ENCODE results near the gene RAPGEF4. TPM values are rescaled to one million over a fixed set of nuclear protein-coding genes. Genes with fewer than 3 reads are reported as not detected.

The RAPGEF4 gene
- total RNA-seq, 4 donors from 2014 or later: 3.6 to 12.0 (median 6.7) TPM

DNA sequence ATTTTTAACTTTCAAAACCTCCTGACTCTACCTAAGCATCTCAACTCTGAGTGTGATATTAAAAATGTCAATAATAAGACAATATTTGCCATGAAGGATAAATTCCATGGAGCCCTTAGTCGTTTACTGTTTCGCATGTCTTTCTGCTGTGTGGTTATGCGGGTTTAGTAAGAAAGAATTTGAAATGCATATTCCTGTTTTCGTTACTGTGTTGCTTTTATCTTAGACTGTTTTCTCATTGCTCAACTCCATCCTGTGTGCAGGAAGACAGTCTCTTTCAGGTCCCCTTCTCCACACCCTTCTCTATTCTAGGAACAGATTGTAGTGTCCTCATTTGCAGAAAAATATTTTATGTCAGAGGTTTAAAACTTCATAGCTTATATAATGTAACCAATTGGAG is 257.5 kb downstream of the RAPGEF4 start:
- 87 to 88% methylated on average over 4 of the region's 4 CpGs for WGBS, 2 donors
- TF ChIP-seq, protein P1, sequence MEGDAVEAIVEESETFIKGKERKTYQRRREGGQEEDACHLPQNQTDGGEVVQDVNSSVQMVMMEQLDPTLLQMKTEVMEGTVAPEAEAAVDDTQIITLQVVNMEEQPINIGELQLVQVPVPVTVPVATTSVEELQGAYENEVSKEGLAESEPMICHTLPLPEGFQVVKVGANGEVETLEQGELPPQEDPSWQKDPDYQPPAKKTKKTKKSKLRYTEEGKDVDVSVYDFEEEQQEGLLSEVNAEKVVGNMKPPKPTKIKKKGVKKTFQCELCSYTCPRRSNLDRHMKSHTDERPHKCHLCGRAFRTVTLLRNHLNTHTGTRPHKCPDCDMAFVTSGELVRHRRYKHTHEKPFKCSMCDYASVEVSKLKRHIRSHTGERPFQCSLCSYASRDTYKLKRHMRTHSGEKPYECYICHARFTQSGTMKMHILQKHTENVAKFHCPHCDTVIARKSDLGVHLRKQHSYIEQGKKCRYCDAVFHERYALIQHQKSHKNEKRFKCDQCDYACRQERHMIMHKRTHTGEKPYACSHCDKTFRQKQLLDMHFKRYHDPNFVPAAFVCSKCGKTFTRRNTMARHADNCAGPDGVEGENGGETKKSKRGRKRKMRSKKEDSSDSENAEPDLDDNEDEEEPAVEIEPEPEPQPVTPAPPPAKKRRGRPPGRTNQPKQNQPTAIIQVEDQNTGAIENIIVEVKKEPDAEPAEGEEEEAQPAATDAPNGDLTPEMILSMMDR (IDR thresholded peaks at IDR 0.05): no peak
- no peak for TF ChIP-seq POLR2A (IDR thresholded peaks at IDR 0.05)
- TF ChIP-seq EP300 (IDR thresholded peaks at IDR 0.05): no peak

DNA sequence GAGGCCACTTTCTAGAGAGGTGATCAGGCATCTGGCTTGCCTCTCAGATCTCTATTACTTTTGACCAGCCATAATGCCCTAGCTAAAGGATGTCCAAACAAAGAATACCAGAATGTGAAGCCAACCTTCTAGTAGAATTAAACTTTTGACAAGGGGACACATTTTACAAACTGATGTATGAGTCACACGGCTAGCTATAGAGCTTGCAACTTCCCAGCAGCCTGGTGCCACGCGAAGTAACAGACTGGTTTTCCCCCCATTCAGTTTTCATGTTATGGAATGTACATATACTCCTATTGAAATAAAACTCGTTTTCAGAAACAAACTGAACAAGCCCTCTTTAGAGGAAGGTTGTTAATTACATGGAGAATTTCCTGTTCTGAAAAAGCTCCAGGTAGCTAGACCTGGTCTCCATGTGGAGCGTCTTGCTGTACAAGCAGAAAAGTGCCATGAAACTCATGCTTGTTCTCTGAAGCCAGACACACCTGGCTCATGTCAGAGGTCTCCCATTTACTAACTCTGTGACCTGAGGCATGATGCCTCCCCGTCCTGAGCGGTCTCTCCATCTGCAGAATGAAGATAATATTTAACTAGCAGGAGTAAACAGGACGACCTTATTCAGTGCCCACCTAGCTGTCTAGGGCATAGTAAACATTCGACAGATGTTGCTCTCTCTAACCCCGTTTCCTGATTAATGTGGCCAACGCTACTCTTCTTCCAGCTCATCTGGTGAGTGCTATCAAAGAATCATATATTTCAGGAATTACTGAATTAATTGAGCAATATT is 258.5 kb downstream of the RAPGEF4 start:
- no peaks in the 10 kb centered on the region for H3K36me3 ChIP-seq
- DNase-seq (ENCODE audit: low spot score in 2 of 2): no peak

More for the DNA sequence above, 257.5 kb downstream of the RAPGEF4 start:
- DNase-seq (ENCODE audit: low spot score in 2 of 2): no peak
- H3K27ac ChIP-seq: no peak overlapping the region
- H3K9me3 ChIP-seq: no peaks in the 10 kb centered on the region
- H3K27me3 ChIP-seq: no peaks in the 10 kb centered on the region
- no peaks in the 10 kb centered on the region for H3K36me3 ChIP-seq
- H3K4me1 ChIP-seq: peaks cover 0 to 22% (median 0%) of the 10 kb centered on the region in 4 donors
- no peak overlapping the region for H3K4me3 ChIP-seq

DNA sequence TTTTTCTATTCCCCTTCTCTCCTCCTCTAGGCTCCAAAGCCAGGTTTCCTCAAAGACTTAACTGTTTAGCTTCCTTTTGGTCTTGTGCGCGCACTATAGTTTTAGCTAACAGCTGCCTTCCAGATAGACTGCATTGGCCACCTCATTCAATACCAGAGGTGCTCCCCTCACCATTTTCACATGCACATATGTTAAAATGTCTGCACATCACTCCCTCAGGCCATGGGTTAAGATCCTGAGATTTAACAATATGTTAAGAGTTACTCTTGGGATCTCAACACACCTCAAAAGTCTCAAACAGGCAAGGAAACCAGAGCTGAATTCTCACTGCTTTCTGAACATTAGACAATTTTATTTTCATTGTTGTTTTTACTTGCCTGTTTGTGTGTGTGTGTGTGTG is 259.2 kb downstream of the RAPGEF4 start:
- Histone ChIP-seq H3K4me3 (no peak overlapping the region), H3K27ac (peak overlapping the region in 2 of 4 donors; percentile 37 to 55), H3K27me3 (no peaks in the 10 kb centered on the region), H3K9me3 (no peaks in the 10 kb centered on the region), H3K36me3 (no peaks in the 10 kb centered on the region), H3K4me1 (peaks cover 0 to 22% (median 0%) of the 10 kb centered on the region in 4 donors)
- TF ChIP-seq, protein P1 (IDR thresholded peaks at IDR 0.05): no peak
- TF ChIP-seq EP300 (IDR thresholded peaks at IDR 0.05) (no peak), POLR2A (IDR thresholded peaks at IDR 0.05) (no peak)
- WGBS, 2 donors: 97% methylated on average over 2 of the region's 2 CpGs
- DNase-seq (ENCODE audit: low spot score in 2 of 2): no peak

More for the DNA sequence above, 258.5 kb downstream of the RAPGEF4 start:
- Histone ChIP-seq H3K27me3 (no peaks in the 10 kb centered on the region), H3K27ac (no peak overlapping the region), H3K9me3 (no peaks in the 10 kb centered on the region), H3K4me1 (peaks cover 0 to 22% (median 0%) of the 10 kb centered on the region in 4 donors), H3K4me3 (no peak overlapping the region)
- TF ChIP-seq EP300 (IDR thresholded peaks at IDR 0.05) (no peak), POLR2A (IDR thresholded peaks at IDR 0.05) (no peak)
- TF ChIP-seq, protein P1 (IDR thresholded peaks at IDR 0.05): no peak
- 81 to 82% methylated on average over 11 of the region's 11 CpGs for WGBS, 2 donors

DNA sequence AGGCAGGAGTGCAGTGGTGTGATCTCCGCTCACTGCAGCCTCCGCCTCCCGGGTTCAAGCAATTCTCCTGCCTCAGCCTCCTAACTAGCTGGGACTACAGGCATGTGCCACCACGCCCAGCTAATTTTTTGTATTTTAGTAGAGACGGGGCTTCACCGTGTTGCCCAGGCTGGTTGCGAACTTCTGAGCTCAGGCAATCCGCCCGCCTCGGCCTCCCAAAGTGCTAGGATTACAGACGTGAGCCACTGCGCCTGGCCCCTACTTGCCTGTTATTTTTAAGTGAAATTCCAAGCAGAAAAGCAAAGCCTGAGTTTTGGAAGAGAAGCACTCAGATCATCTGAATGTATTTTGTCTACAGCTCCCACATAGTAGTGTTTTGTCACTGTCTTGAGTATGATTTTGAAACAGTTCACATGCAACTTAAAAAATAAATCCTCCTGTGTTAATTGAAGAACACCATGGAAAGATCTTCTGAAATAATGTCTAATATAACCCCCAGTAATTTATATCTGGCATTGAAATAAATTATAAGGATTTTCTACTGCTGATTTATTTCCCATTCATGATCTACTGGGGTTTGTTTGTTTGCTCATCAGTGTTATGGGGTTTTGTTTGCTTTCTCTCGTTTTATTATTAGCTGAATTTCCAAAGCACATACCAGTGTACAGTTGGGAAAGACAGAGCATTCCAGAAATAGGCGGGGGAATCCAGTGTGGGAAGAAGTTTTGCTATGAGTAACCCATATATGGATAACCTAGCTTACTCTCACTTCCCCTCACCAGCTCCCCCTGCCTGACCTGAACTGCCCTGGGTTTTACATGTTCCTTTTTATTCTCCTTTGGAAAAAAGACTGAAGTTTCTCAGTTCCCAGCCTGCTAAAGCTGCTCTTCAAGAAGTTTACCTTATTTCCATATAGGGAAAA is 259.9 kb downstream of the RAPGEF4 start:
- Histone ChIP-seq H3K36me3 (no peaks in the 10 kb centered on the region), H3K4me1 (peaks cover 0 to 22% (median 0%) of the 10 kb centered on the region in 4 donors), H3K27ac (peak overlapping the region in 3 of 4 donors; percentile 7 to 55 (median 37)), H3K4me3 (no peak overlapping the region), H3K27me3 (no peaks in the 10 kb centered on the region), H3K9me3 (no peaks in the 10 kb centered on the region)
- DNase-seq (ENCODE audit: low spot score in 2 of 2): peak in 1 of 2 donors; percentile 62
- 54 to 57% methylated on average over 14 of the region's 14 CpGs for WGBS, 2 donors
- peak in 1 of 2 donors; percentile 40 for TF ChIP-seq EP300 (IDR thresholded peaks at IDR 0.05)
- TF ChIP-seq, protein P1 (IDR thresholded peaks at IDR 0.05): no peak
- no peak for TF ChIP-seq POLR2A (IDR thresholded peaks at IDR 0.05)

All from tibial nerve (tissue), 4 donors.